Measurements from ENCODE around the gene KIAA0753. TPM values are rescaled to one million over a fixed set of nuclear protein-coding genes. Genes with fewer than 3 reads are reported as not detected.

Gene KIAA0753
- total RNA-seq, 2 donors from 2014 or later = 37.2 to 50.1 TPM

- H3K4me1 ChIP-seq (ENCODE audit: control insufficient read depth, insufficient read depth, low read length) = no peaks in the 10 kb centered on the region
- H3K4me1 Mint-ChIP-seq = peaks cover 4% of the 10 kb centered on the region
- peaks cover 55% of the 10 kb centered on the region for H3K27me3 Mint-ChIP-seq (ENCODE audit: insufficient read depth)
- peaks cover 56% of the 10 kb centered on the region for H3K27me3 ChIP-seq (ENCODE audit: control insufficient read depth, insufficient read depth, low read length, poor library complexity, severe bottlenecking)
- no peak for DNase-seq
- no peak overlapping the region for H3K4me3 Mint-ChIP-seq
- H3K9ac ChIP-seq (ENCODE audit: extremely low read depth, low read length, poor library complexity, severe bottlenecking) = no peak overlapping the region
- H3K36me3 Mint-ChIP-seq (ENCODE audit: low read depth) = no peaks in the 10 kb centered on the region
- H3K9me3 Mint-ChIP-seq = no peaks in the 10 kb centered on the region
- H3K36me3 ChIP-seq (ENCODE audit: control insufficient read depth, insufficient read depth, low read length) = no peaks in the 10 kb centered on the region
- no peak overlapping the region for H3K27ac Mint-ChIP-seq
- TF ChIP-seq, protein P1, sequence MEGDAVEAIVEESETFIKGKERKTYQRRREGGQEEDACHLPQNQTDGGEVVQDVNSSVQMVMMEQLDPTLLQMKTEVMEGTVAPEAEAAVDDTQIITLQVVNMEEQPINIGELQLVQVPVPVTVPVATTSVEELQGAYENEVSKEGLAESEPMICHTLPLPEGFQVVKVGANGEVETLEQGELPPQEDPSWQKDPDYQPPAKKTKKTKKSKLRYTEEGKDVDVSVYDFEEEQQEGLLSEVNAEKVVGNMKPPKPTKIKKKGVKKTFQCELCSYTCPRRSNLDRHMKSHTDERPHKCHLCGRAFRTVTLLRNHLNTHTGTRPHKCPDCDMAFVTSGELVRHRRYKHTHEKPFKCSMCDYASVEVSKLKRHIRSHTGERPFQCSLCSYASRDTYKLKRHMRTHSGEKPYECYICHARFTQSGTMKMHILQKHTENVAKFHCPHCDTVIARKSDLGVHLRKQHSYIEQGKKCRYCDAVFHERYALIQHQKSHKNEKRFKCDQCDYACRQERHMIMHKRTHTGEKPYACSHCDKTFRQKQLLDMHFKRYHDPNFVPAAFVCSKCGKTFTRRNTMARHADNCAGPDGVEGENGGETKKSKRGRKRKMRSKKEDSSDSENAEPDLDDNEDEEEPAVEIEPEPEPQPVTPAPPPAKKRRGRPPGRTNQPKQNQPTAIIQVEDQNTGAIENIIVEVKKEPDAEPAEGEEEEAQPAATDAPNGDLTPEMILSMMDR (conservative IDR thresholded peaks at IDR 0.05) = no peak
- H3K4me3 ChIP-seq (ENCODE audit: low read length) = no peak overlapping the region
- H3K27ac ChIP-seq (ENCODE audit: low read depth, low read length) = no peak overlapping the region
- no peaks in the 10 kb centered on the region for H3K9me3 ChIP-seq (ENCODE audit: control insufficient read depth, low read length)
- 98 to 100% methylated on average over 1 to 5 of the region's 5 CpGs for WGBS, 2 experiments (ENCODE audit: insufficient coverage in 1 of 2, insufficient read length in 1 of 2)
These were observed 80.7 kb downstream of the KIAA0753 start for GRCh38 chr17:6559753-6560215.

DNA sequence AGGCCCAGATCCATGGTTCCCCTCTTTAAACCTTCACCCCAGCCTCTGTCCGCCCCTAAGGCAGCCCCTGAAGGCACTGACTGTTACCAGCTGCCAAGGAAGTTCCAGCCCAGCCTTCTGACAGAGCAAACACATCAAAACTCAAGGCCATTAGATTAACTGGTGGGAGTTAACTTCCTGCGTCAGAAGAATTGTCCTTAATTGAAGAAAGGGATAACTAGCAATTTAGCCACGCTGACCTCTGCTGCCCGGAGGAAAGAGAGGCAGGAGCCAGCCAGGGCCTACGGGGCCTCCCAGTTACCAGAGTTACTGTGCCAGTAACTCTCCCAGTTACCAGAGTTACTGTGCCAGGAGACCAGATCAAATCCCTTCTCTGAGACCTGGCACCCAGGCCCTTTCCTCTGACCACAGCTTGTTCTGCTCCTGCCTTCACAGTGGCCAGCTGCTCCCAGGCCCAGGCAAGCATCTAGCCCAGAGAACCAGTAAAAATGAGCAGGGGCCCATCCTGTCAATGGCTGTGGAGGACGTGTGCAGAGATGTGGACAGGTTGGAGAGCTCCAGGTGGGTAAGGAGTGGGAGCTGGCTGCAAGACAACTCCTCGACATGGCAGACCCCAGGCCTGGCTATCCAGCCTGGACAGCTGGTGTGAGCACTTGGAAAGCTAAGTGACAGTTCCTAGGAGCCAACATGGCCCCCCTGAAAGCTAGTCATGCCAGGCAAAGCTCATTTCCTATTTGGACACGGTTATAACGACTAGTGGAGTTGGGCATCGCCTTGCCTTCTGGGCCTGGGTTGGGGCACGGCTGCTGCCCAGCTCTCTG lies 81.4 kb downstream of the KIAA0753 start:
- H3K36me3 Mint-ChIP-seq (ENCODE audit: low read depth) = no peaks in the 10 kb centered on the region
- no peak overlapping the region for H3K27ac Mint-ChIP-seq
- no peak overlapping the region for H3K4me3 ChIP-seq (ENCODE audit: low read length)
- no peak overlapping the region for H3K27ac ChIP-seq (ENCODE audit: low read depth, low read length)
- peaks cover 63% of the 10 kb centered on the region for H3K27me3 ChIP-seq (ENCODE audit: control insufficient read depth, insufficient read depth, low read length, poor library complexity, severe bottlenecking)
- no peak overlapping the region for H3K4me3 Mint-ChIP-seq
- no peaks in the 10 kb centered on the region for H3K9me3 ChIP-seq (ENCODE audit: control insufficient read depth, low read length)
- peaks cover 61% of the 10 kb centered on the region for H3K27me3 Mint-ChIP-seq (ENCODE audit: insufficient read depth)
- DNase-seq = no peak
- H3K9ac ChIP-seq (ENCODE audit: extremely low read depth, low read length, poor library complexity, severe bottlenecking) = no peak overlapping the region
- H3K4me1 Mint-ChIP-seq = peaks cover 7% of the 10 kb centered on the region
- no peaks in the 10 kb centered on the region for H3K4me1 ChIP-seq (ENCODE audit: control insufficient read depth, insufficient read depth, low read length)
- no peaks in the 10 kb centered on the region for H3K36me3 ChIP-seq (ENCODE audit: control insufficient read depth, insufficient read depth, low read length)
- TF ChIP-seq, protein P1 (conservative IDR thresholded peaks at IDR 0.05) = no peak
- no peaks in the 10 kb centered on the region for H3K9me3 Mint-ChIP-seq
- 82 to 85% methylated on average over 11 of the region's 11 CpGs for WGBS, 2 experiments (ENCODE audit: insufficient coverage in 1 of 2, insufficient read length in 1 of 2)

DNA sequence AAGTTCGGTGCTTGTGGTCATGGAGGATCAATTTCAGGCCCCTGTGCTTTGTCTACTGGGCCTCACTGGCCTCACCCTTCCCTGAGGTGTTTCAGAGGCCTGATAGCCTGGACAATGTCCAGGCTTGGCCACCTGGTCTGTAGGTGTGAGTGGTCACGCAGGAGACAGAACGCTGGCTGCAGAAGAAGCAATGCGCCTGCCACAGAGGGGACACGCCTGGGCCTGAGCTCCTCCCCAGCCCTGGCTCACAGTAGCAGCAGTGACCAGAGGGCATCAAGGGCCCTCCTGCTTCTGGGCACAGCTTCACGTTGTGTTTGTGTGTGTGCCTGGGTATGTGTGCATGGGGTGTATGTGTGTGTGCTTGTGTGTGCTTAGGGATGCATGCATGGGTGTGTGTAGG lies 82.2 kb downstream of the KIAA0753 start:
- H3K36me3 ChIP-seq (ENCODE audit: control insufficient read depth, insufficient read depth, low read length) = no peaks in the 10 kb centered on the region
- no peak overlapping the region for H3K4me3 Mint-ChIP-seq
- H3K4me1 ChIP-seq (ENCODE audit: control insufficient read depth, insufficient read depth, low read length) = no peaks in the 10 kb centered on the region
- H3K27ac ChIP-seq (ENCODE audit: low read depth, low read length) = no peak overlapping the region
- peaks cover 6% of the 10 kb centered on the region for H3K4me1 Mint-ChIP-seq
- WGBS, 2 experiments (ENCODE audit: insufficient coverage in 1 of 2, insufficient read length in 1 of 2) = 93 to 95% methylated on average over 5 to 6 of the region's 6 CpGs
- H3K4me3 ChIP-seq (ENCODE audit: low read length) = no peak overlapping the region
- no peak overlapping the region for H3K27ac Mint-ChIP-seq
- H3K27me3 ChIP-seq (ENCODE audit: control insufficient read depth, insufficient read depth, low read length, poor library complexity, severe bottlenecking) = peaks cover 71% of the 10 kb centered on the region
- no peak overlapping the region for H3K9ac ChIP-seq (ENCODE audit: extremely low read depth, low read length, poor library complexity, severe bottlenecking)
- H3K36me3 Mint-ChIP-seq (ENCODE audit: low read depth) = no peaks in the 10 kb centered on the region
- TF ChIP-seq, protein P1 (conservative IDR thresholded peaks at IDR 0.05) = no peak
- H3K27me3 Mint-ChIP-seq (ENCODE audit: insufficient read depth) = peaks cover 70% of the 10 kb centered on the region
- no peaks in the 10 kb centered on the region for H3K9me3 ChIP-seq (ENCODE audit: control insufficient read depth, low read length)
- DNase-seq = no peak
- no peaks in the 10 kb centered on the region for H3K9me3 Mint-ChIP-seq

Data from endodermal cell (in vitro differentiated cells).